IMR-90 (cell line): ENCODE data around the gene DHCR7. TPM values are rescaled to one million over a fixed set of nuclear protein-coding genes. Genes with fewer than 3 reads are reported as not detected.

Source experiments
- ATAC-seq: fragments of 200-7000 bp; cut with Tn5 transposase; 2 replicates; pipeline ENCODE4 v1.9.1; 2020; ENCODE audit warnings: low read depth, mild to moderate bottlenecking, moderate library complexity
- BruUV-seq: library from RNA; stranded (reverse); fragments of 400-500 nt; replicated peaks from 2 replicates; lab custom pipeline; 2021; lab: Mats Ljungman, UMichigan
- CTCF ChIA-PET: fragments of 300-600 bp; formaldehyde crosslinking; extraction: SDS; loops from one replicate; lab custom pipeline; 2021; ENCODE audit warnings: antibody characterized with exemption; lab: Yijun Ruan, JAX
- POLR2A ChIA-PET: fragments of 300-600 bp; sonication (Branson Sonifier 250); formaldehyde crosslinking; loops from one replicate; lab custom pipeline; 2022; ENCODE audit warnings: antibody characterized with exemption; ENCODE audit not compliant: unreplicated experiment; lab: Charles Lee
- DNase-seq: peaks from one replicate; pipeline ENCODE4 v3.0.0; 2013
- H2AFZ ChIP-seq: replicated peaks from 2 replicates; pipeline ENCODE3; 2013; ENCODE audit warnings: low read length, mild to moderate bottlenecking; ENCODE audit not compliant: poor library complexity
- H2AK5ac ChIP-seq: 2 replicates; pipeline ENCODE4 v1.6.1; 2013; ENCODE audit warnings: low read depth, low read length, inconsistent platforms
- H2AK9ac ChIP-seq: replicated peaks from 2 replicates; pipeline ENCODE3; 2013; ENCODE audit warnings: mild to moderate bottlenecking, low read depth, low read length, moderate library complexity; ENCODE audit not compliant: poor library complexity
- H2BK120ac ChIP-seq: 2 replicates; pipeline ENCODE4 v1.6.1; 2013; ENCODE audit warnings: low read depth, low read length, inconsistent platforms
- H2BK15ac ChIP-seq: 3 replicates; pipeline ENCODE4 v1.6.1; 2013; ENCODE audit warnings: low read depth, low read length, inconsistent platforms
- H2BK20ac ChIP-seq: 2 replicates; pipeline ENCODE4 v1.6.1; 2013; ENCODE audit warnings: low read depth, mild to moderate bottlenecking, inconsistent platforms, low read length, moderate library complexity
- H2BK5ac ChIP-seq: 2 replicates; pipeline ENCODE4 v1.6.1; 2013; ENCODE audit warnings: mild to moderate bottlenecking, low read depth, low read length, inconsistent platforms; ENCODE audit not compliant: poor library complexity, severe bottlenecking
- H3K14ac ChIP-seq: replicated peaks from 2 replicates; pipeline ENCODE4 v1.6.1; 2013; ENCODE audit warnings: low read depth, low read length, inconsistent platforms
- H3K18ac ChIP-seq: 2 replicates; pipeline ENCODE4 v1.6.1; 2013; ENCODE audit warnings: low read depth, low read length, control low read depth
- H3K23ac ChIP-seq: 2 replicates; pipeline ENCODE4 v1.6.1; 2013; ENCODE audit warnings: low read depth, low read length, inconsistent platforms
- H3K27ac ChIP-seq: 2 replicates; pipeline ENCODE4 v1.5.1; 2013; ENCODE audit warnings: mild to moderate bottlenecking, control low read depth, low read length; ENCODE audit not compliant: insufficient read depth
- H3K27me3 ChIP-seq: 2 replicates; pipeline ENCODE4 v1.6.1; 2013; ENCODE audit warnings: low read length; ENCODE audit not compliant: control insufficient read depth, insufficient read depth
- H3K36me3 ChIP-seq: 2 replicates; pipeline ENCODE4 v1.6.1; 2013; ENCODE audit warnings: low read length, mixed read lengths; ENCODE audit not compliant: control insufficient read depth, insufficient read depth
- H3K4ac ChIP-seq: 2 replicates; pipeline ENCODE4 v1.6.1; 2013; ENCODE audit warnings: low read depth, low read length, inconsistent platforms
- H3K4me1 ChIP-seq: 2 replicates; pipeline ENCODE4 v1.6.1; 2013; ENCODE audit warnings: low read length, mixed read lengths; ENCODE audit not compliant: control insufficient read depth, insufficient read depth
- H3K4me2 ChIP-seq: 2 replicates; pipeline ENCODE4 v1.6.1; 2013; ENCODE audit warnings: low read depth, mild to moderate bottlenecking, control low read depth, low read length, moderate library complexity
- H3K4me3 ChIP-seq: 2 replicates; pipeline ENCODE4 v1.5.1; 2013; ENCODE audit warnings: low read depth, mild to moderate bottlenecking, control low read depth, low read length, moderate library complexity; ENCODE audit not compliant: insufficient read depth
- H3K56ac ChIP-seq: 2 replicates; pipeline ENCODE4 v1.6.1; 2013; ENCODE audit warnings: low read length, inconsistent platforms; ENCODE audit not compliant: insufficient read depth; ENCODE audit errors: extremely low read depth
- H3K79me1 ChIP-seq, 2 experiments: 2 replicates each; pipeline ENCODE4 v1.6.1; 2013; ENCODE audit warnings: low read length in 2 of 2, inconsistent platforms in 1 of 2, low read depth in 1 of 2
- H3K9ac ChIP-seq: 2 replicates; pipeline ENCODE4 v1.6.1; 2013; ENCODE audit warnings: low read depth, low read length, control low read depth
- H3K9me1 ChIP-seq: 2 replicates; pipeline ENCODE4 v1.6.1; 2013; ENCODE audit warnings: low read length, inconsistent platforms; ENCODE audit not compliant: insufficient read depth
- H3K9me3 ChIP-seq: 2 replicates; pipeline ENCODE4 v1.6.1; 2013; ENCODE audit warnings: low read length; ENCODE audit not compliant: control insufficient read depth, insufficient read depth
- H4K20me1 ChIP-seq: 2 replicates; pipeline ENCODE4 v1.6.1; 2013; ENCODE audit warnings: low read length, inconsistent platforms; ENCODE audit not compliant: insufficient read depth
- H4K5ac ChIP-seq: 2 replicates; pipeline ENCODE4 v1.6.1; 2013; ENCODE audit warnings: mild to moderate bottlenecking, low read depth, low read length, control low read depth
- H4K8ac ChIP-seq, 2 experiments: 2 replicates each; pipeline ENCODE4 v1.6.1; 2013; ENCODE audit warnings: low read depth in 2 of 2, low read length in 2 of 2, control low read depth in 1 of 2, inconsistent platforms in 1 of 2
- H4K91ac ChIP-seq: 2 replicates; pipeline ENCODE4 v1.6.1; 2013; ENCODE audit warnings: low read depth, low read length, inconsistent platforms; ENCODE audit not compliant: insufficient read depth
- BHLHE40 ChIP-seq: fragments of 150-350 bp; IDR thresholded peaks from 2 replicates; pipeline ENCODE4 v1.6.1; 2016; ENCODE audit warnings: mild to moderate bottlenecking, low read depth, low read length
- MAFK ChIP-seq: IDR thresholded peaks from 2 replicates; pipeline ENCODE4 v1.6.1; 2012; ENCODE audit warnings: low read depth, low read length, improper control_type of control experiment
- NFE2L2 ChIP-seq: fragments of 150-350 bp; IDR thresholded peaks from 2 replicates; pipeline ENCODE4 v1.6.1; 2016; ENCODE audit warnings: low read depth, mild to moderate bottlenecking, low read length
- RCOR1 ChIP-seq: IDR thresholded peaks from 2 replicates; pipeline ENCODE4 v1.6.1; 2012; ENCODE audit warnings: mild to moderate bottlenecking, low read length, improper control_type of control experiment; ENCODE audit not compliant: insufficient replicate concordance
- WGBS, 2 experiments: methylation state at CpG; one replicate each; pipeline versions ENCODE4 v1.1.5 to v1.1.7; 2013; ENCODE audit warnings: missing lambda C conversion rate in 2 of 2; ENCODE audit not compliant: insufficient read length in 1 of 2; ENCODE audit errors: extremely low coverage in 2 of 2; 5-methylcytosine and 5-hydroxymethylcytosine counted together
- dilution Hi-C: fragments of 300-500 bp; cut with HindIII; formaldehyde crosslinking; loops from one replicate; pipeline ENCODE4 v1.14.3; 2018; ENCODE audit warnings: low sequenced_read_pairs; ENCODE audit not compliant: unreplicated experiment
- in situ Hi-C: fragments of 300-500 bp; cut with MboI; formaldehyde crosslinking; loops from 3 replicates; pipeline ENCODE4 v1.14.3; 2019; ENCODE audit warnings: low sequenced_read_pairs, inconsistent platforms, mixed read lengths
- intact Hi-C: fragments of 100-400 bp; cut with micrococcal nuclease; formaldehyde crosslinking; loops from 2 replicates; pipeline ENCODE4 v1.10.0; 2022
- polyA plus RNA-seq, 3 experiments: library from polyadenylated mRNA; depleted of rRNA; stranded (reverse); fragments of >200 nt; gene quantifications; 2 replicates each; pipeline ENCODE4 v1.2.3, GENCODE V29; 2012; ENCODE audit warnings: low replicate concordance in 1 of 3
- total RNA-seq: library from RNA; depleted of rRNA; stranded (reverse); fragments of >200 nt; gene quantifications from 2 replicates; pipeline ENCODE4 v1.2.3, GENCODE V29; 2012
- TF ChIP-seq, protein P1 (sequence below): fragments of 150-350 bp; IDR thresholded peaks from 2 replicates; pipeline ENCODE4 v1.6.1; 2017; ENCODE audit warnings: mild to moderate bottlenecking, antibody characterized with exemption, low read length, low read depth

Gene DHCR7
- total and polyA plus RNA-seq, 2 of the 4 experiments (the other 2 are of a cell fraction), result 22.0 to 43.3 TPM

DNA sequence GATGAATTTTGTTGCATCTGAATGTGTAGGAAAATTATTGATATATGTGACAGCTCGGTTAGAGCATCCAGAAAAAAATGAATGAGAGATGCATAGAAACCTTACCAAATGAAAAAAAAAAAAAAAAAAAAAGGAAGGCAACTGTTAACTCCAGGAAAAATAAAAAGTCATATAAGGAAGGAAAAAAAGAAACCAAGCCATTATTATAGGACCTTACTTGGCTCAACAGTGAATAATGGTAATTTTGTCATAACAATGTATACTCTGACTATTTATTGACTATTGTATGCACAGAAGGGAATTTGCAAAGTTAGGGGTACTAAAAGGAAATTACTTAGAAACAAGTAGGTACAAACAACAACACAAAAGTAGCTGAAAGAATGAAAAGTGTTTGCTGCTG lies 2.0 kb downstream of the DHCR7 start:
- H2BK20ac ChIP-seq, result no peak overlapping the region
- ATAC-seq (no peak), DNase-seq (no peak)
- H4K8ac ChIP-seq, result no peak overlapping the region
- dilution Hi-C loops (no loop called here), intact Hi-C loops (no loop called here), in situ Hi-C loops (no loop called here)
- POLR2A ChIA-PET, result no interaction called here
- H3K9ac ChIP-seq, result no peak overlapping the region
- H2AK5ac ChIP-seq, result no peak overlapping the region
- no peak overlapping the region for H3K23ac ChIP-seq
- H2AFZ ChIP-seq, result no peak overlapping the region
- no peak overlapping the region for H3K27ac ChIP-seq
- CTCF ChIA-PET, result no interaction called here
- no peak overlapping the region for H3K4me2 ChIP-seq
- no peak overlapping the region for H2BK5ac ChIP-seq
- 0 out of 2 replicates have a peak, but pooled peaks cover under 1% of the 10 kb centered on the region for H3K9me1 ChIP-seq
- no peak overlapping the region for H2AK9ac ChIP-seq
- H4K91ac ChIP-seq, result no peak overlapping the region
- no peak overlapping the region for H3K4ac ChIP-seq
- peaks cover 5 to 11% of the 10 kb centered on the region in 2 experiments; a peak in 3 of 4 replicates for H3K79me1 ChIP-seq
- peaks cover 10% of the 10 kb centered on the region; the same call in 1 of the 2 replicates for H3K36me3 ChIP-seq
- no peak overlapping the region for H3K4me3 ChIP-seq
- no peaks in the 10 kb centered on the region for H4K20me1 ChIP-seq
- no peaks in the 10 kb centered on the region for H3K9me3 ChIP-seq
- no peak overlapping the region for H4K5ac ChIP-seq
- no peak overlapping the region for H3K14ac ChIP-seq
- TF ChIP-seq BHLHE40 (no peak), RCOR1 (no peak), MAFK (no peak), NFE2L2 (no peak)
- TF ChIP-seq, protein P1, sequence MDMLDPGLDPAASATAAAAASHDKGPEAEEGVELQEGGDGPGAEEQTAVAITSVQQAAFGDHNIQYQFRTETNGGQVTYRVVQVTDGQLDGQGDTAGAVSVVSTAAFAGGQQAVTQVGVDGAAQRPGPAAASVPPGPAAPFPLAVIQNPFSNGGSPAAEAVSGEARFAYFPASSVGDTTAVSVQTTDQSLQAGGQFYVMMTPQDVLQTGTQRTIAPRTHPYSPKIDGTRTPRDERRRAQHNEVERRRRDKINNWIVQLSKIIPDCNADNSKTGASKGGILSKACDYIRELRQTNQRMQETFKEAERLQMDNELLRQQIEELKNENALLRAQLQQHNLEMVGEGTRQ, result no peak
- H3K27me3 ChIP-seq, result no peaks in the 10 kb centered on the region
- WGBS, 2 experiments, result no CpG with 5 or more reads among the region's 1 CpG
- no peak overlapping the region for H2BK120ac ChIP-seq
- H3K56ac ChIP-seq, result no peak overlapping the region
- no peak overlapping the region for H3K18ac ChIP-seq
- peaks cover 5% of the 10 kb centered on the region for H3K4me1 ChIP-seq
- BruUV-seq, result no TSS peak
- no peak overlapping the region for H2BK15ac ChIP-seq
